Lower leg skin (tissue), 3 donors: ENCODE measurements around the gene RNF17.

Source experiments
- CTCF ChIP-seq, 3 donors: fragments of 450-650 bp; IDR thresholded peaks; one replicate each; pipeline ENCODE4 v1.5.1; 2016; ENCODE audit warnings: antibody characterized with exemption in 3 of 3, mild to moderate bottlenecking in 3 of 3, moderate library complexity in 2 of 3
- POLR2A ChIP-seq, 2 donors: fragments of 450-650 bp; IDR thresholded peaks; one replicate each; pipeline ENCODE4 v1.6.1; 2016 to 2017; ENCODE audit warnings: antibody characterized with exemption in 2 of 2, mild to moderate bottlenecking in 1 of 2, moderate library complexity in 1 of 2

GRCh38 chr13:24777171-24777570, 13.2 kb downstream of the RNF17 start:
- TF ChIP-seq CTCF (IDR thresholded peaks at IDR 0.05) (no peak), POLR2A (IDR thresholded peaks at IDR 0.05) (no peak)
